ENCODE data around the gene MAFG.

MAFG gene

GRCh38 chr17:81967533-81968395 lies 40.2 kb upstream of the MAFG start:
- DNase-seq (ENCODE audit: low spot score) = peak; percentile 22
- ChIA-PET CTCF (interaction anchor here (1.4 to 2.0 kb wide), 2 partner anchors 8 to 53 kb away, joined by 7 to 9 read pairs; no protein-coding TSS in a partner anchor), POLR2A (ENCODE audit: low non-redundant PET) (no interaction called here)
- TF ChIP-seq CTCF (conservative IDR thresholded peaks at IDR 0.05; ENCODE audit: low read depth) = no peak
- peak overlapping the region; percentile 40 for H3K27ac ChIP-seq

DNA sequence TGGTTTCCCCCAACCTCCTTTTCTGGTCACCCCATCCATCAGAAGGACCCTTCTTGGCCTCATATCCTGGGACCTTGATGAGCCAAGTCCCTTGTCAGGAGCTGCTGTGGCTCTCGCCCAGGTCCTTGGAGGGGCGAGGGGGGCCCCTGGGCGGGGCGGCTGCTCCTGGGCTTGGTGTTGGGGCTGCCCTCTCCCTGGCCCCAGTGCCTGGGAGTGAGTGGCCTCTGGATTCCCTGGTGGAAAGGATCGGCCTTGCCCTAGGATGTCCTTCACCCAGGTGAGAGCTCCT lies 39.7 kb upstream of the MAFG start:
- ChIA-PET POLR2A (ENCODE audit: low non-redundant PET) (no interaction called here), CTCF (interaction anchor here (2.0 kb wide), 1 partner anchor 53 kb away, joined by 7 read pairs; no protein-coding TSS in a partner anchor)
- peak overlapping the region; percentile 40 for H3K27ac ChIP-seq
- TF ChIP-seq CTCF (conservative IDR thresholded peaks at IDR 0.05; ENCODE audit: low read depth) = no peak
- no peak for DNase-seq (ENCODE audit: low spot score)

- no peak for TF ChIP-seq CTCF (conservative IDR thresholded peaks at IDR 0.05; ENCODE audit: low read depth)
- DNase-seq (ENCODE audit: low spot score) = no peak
- peak overlapping the region; percentile 40 for H3K27ac ChIP-seq
- POLR2A ChIA-PET (ENCODE audit: low non-redundant PET) = interaction anchor here (0.5 kb wide), 1 partner anchor 14 kb away, joined by 3 read pairs; no protein-coding TSS in a partner anchor
- CTCF ChIA-PET = interaction anchor here (0.7 to 2.0 kb wide), 2 partner anchors 10 to 54 kb away, joined by 3 to 7 read pairs; partner anchors contain the start of gene ASPSCR1
These were observed 39.1 kb upstream of the MAFG start for GRCh38 chr17:81966343-81967243.

DNA sequence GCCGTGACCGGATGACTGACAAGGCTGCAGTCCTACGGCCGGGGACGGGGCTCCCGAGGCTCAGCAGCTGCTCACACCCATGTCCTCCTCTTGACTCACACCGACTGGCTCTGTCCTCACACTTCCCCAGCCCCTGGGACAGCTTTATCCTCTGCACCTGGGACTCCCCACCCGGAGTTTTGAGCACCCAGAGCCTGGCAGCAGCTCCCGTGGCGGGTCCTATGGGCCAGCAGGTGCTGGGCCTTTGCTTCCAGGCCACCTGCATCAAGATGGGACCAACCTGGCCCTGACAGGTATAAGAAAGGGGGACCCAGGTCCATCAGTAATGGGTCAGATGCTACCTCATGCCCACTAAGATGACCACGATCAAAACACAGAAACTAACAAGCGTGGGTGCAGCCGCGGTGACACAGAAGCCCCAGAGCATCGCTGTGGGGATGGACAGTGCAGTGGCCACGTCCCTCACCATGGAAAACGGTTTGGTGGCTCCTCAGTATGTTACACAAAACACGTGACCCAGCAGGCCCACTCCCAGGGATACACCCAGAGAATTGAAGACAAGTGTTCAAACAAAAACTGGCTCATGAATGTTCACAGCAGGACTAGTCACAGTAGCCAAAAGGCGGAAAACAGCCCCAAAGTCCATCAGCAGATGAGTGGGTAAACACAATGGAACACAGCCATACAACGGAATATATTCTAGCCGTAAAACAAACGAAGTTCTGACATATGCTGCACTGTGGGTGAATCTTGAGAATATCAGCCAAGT lies 36.7 kb upstream of the MAFG start:
- H3K27ac ChIP-seq = no peak overlapping the region
- ChIA-PET POLR2A (ENCODE audit: low non-redundant PET) (no interaction called here), CTCF (interaction anchor here (0.7 to 1.8 kb wide), 2 partner anchors 21 to 56 kb away, joined by 4 read pairs; no protein-coding TSS in a partner anchor)
- no peak for TF ChIP-seq CTCF (conservative IDR thresholded peaks at IDR 0.05; ENCODE audit: low read depth)
- no peak for DNase-seq (ENCODE audit: low spot score)

DNA sequence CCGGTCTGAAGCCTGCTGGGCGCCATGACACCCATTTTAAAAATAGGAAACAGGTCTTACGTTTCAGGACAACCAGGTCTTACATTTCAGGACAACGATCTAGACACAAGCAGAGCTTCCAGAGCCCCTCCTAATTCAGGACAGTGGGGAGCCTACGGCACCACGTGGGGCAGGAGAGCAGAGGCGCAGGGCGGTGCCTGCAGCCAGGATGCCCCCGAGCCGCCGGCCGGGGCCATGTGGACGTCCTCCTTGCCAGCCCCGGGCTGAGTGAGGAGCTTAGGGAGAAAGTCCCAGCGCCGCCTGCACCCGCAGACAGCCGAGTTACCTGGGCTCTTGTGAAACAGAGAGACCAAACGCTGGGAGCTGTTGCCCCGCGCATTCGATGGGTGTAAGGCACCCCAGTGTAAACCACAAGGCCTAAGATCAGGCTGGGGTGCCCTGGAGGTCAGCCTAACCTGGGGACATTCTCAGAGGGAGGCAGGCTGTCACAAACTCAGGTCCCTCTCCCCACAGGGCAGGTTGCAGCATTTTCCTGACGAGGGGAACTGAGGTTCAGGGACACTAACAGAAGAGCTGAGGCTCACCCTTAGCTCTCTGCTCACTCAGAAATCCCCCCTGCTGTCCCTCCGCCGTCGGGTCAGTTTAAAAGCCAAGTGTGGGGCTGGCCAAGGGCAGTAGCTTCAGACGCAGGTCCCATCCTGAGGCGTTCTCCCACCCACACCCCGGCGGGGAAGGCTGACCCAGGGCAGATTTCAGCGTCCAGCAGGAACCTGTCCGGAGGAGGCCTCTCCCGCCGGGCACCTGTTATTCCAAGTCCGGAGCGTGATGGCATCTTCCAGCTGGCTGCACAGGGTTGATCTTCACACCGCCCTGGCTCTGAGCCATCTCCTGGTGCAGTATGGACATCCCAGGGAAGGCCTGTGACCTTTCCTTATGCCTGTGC lies 35.2 kb upstream of the MAFG start:
- ChIA-PET POLR2A (ENCODE audit: low non-redundant PET) (no interaction called here), CTCF (interaction anchor here (1.0 kb wide), 1 partner anchor 68 kb away, joined by 4 read pairs; the partner anchor contains the start of gene RAC3)
- no peak for DNase-seq (ENCODE audit: low spot score)
- no peak for TF ChIP-seq CTCF (conservative IDR thresholded peaks at IDR 0.05; ENCODE audit: low read depth)
- H3K27ac ChIP-seq = no peak overlapping the region
